Measurements from ENCODE around the gene PRAME. TPM values are rescaled to one million over a fixed set of nuclear protein-coding genes. Genes with fewer than 3 reads are reported as not detected.

The PRAME gene
- total RNA-seq, 1 donor from 2014 or later, result not detected

GRCh38 chr22:22573047-22573889 lies 14.2 kb upstream of the PRAME start:
- Mint-ChIP-seq H3K4me1 (ENCODE audit: unreplicated experiment) (no peaks in the 10 kb centered on the region), H3K36me3 (ENCODE audit: unreplicated experiment) (no peaks in the 10 kb centered on the region), H3K27me3 (ENCODE audit: unreplicated experiment) (peaks cover 38% of the 10 kb centered on the region), H3K9me3 (ENCODE audit: unreplicated experiment) (no peaks in the 10 kb centered on the region), H3K4me3 (ENCODE audit: unreplicated experiment) (no peak overlapping the region), H3K27ac (ENCODE audit: unreplicated experiment) (no peak overlapping the region)
- no peak for DNase-seq (ENCODE audit: extremely low spot score, unreplicated experiment)
- TF ChIP-seq CTCF (IDR thresholded peaks at IDR 0.05), result no peak

- peaks cover 35% of the 10 kb centered on the region for H3K27me3 Mint-ChIP-seq (ENCODE audit: unreplicated experiment)
- DNase-seq (ENCODE audit: extremely low spot score, unreplicated experiment), result no peak
- TF ChIP-seq CTCF (IDR thresholded peaks at IDR 0.05), result no peak
- H3K4me3 Mint-ChIP-seq (ENCODE audit: unreplicated experiment), result no peak overlapping the region
- H3K27ac Mint-ChIP-seq (ENCODE audit: unreplicated experiment), result no peak overlapping the region
- no peaks in the 10 kb centered on the region for H3K36me3 Mint-ChIP-seq (ENCODE audit: unreplicated experiment)
- H3K4me1 Mint-ChIP-seq (ENCODE audit: unreplicated experiment), result no peaks in the 10 kb centered on the region
- H3K9me3 Mint-ChIP-seq (ENCODE audit: unreplicated experiment), result no peaks in the 10 kb centered on the region
Measured at GRCh38 chr22:22571862-22572261, 12.8 kb upstream of the PRAME start.

GRCh38 chr22:22571429-22571828 lies 12.4 kb upstream of the PRAME start:
- H3K27me3 Mint-ChIP-seq (ENCODE audit: unreplicated experiment), result peaks cover 37% of the 10 kb centered on the region
- no peaks in the 10 kb centered on the region for H3K9me3 Mint-ChIP-seq (ENCODE audit: unreplicated experiment)
- no peak overlapping the region for H3K4me3 Mint-ChIP-seq (ENCODE audit: unreplicated experiment)
- DNase-seq (ENCODE audit: extremely low spot score, unreplicated experiment), result no peak
- H3K27ac Mint-ChIP-seq (ENCODE audit: unreplicated experiment), result no peak overlapping the region
- TF ChIP-seq CTCF (IDR thresholded peaks at IDR 0.05), result no peak
- no peaks in the 10 kb centered on the region for H3K36me3 Mint-ChIP-seq (ENCODE audit: unreplicated experiment)
- no peaks in the 10 kb centered on the region for H3K4me1 Mint-ChIP-seq (ENCODE audit: unreplicated experiment)

- DNase-seq (ENCODE audit: extremely low spot score, unreplicated experiment), result no peak
- TF ChIP-seq CTCF (IDR thresholded peaks at IDR 0.05), result no peak
- Mint-ChIP-seq H3K9me3 (ENCODE audit: unreplicated experiment) (no peaks in the 10 kb centered on the region), H3K27me3 (ENCODE audit: unreplicated experiment) (peaks cover 33% of the 10 kb centered on the region), H3K36me3 (ENCODE audit: unreplicated experiment) (no peaks in the 10 kb centered on the region), H3K4me3 (ENCODE audit: unreplicated experiment) (no peak overlapping the region), H3K4me1 (ENCODE audit: unreplicated experiment) (no peaks in the 10 kb centered on the region), H3K27ac (ENCODE audit: unreplicated experiment) (no peak overlapping the region)
Measured at GRCh38 chr22:22569218-22569617, 10.2 kb upstream of the PRAME start.

GRCh38 chr22:22565981-22566380 lies 6.9 kb upstream of the PRAME start:
- no peak overlapping the region for H3K4me3 Mint-ChIP-seq (ENCODE audit: unreplicated experiment)
- H3K4me1 Mint-ChIP-seq (ENCODE audit: unreplicated experiment), result no peaks in the 10 kb centered on the region
- no peaks in the 10 kb centered on the region for H3K9me3 Mint-ChIP-seq (ENCODE audit: unreplicated experiment)
- DNase-seq (ENCODE audit: extremely low spot score, unreplicated experiment), result no peak
- no peak for TF ChIP-seq CTCF (IDR thresholded peaks at IDR 0.05)
- no peaks in the 10 kb centered on the region for H3K36me3 Mint-ChIP-seq (ENCODE audit: unreplicated experiment)
- H3K27ac Mint-ChIP-seq (ENCODE audit: unreplicated experiment), result no peak overlapping the region
- H3K27me3 Mint-ChIP-seq (ENCODE audit: unreplicated experiment), result peaks cover 17% of the 10 kb centered on the region
